Nucleus accumbens (tissue), 56 donors: ENCODE results near the gene PRICKLE1.

ENCODE experiments used
- DNase-seq, 56 donors: peaks; one replicate each; lab custom pipeline; 2025; lab: John Stamatoyannopoulos, UW

The PRICKLE1 gene

GRCh38 chr12:42502682-42503081 is 86.9 kb downstream of the PRICKLE1 start:
- no peak for DNase-seq

- no peak for DNase-seq
Measured at GRCh38 chr12:42498549-42499247, 90.8 kb downstream of the PRICKLE1 start.

GRCh38 chr12:42496886-42497285 is 92.7 kb downstream of the PRICKLE1 start:
- DNase-seq: no peak

GRCh38 chr12:42495244-42495643 is 94.3 kb downstream of the PRICKLE1 start:
- no peak for DNase-seq

GRCh38 chr12:42492267-42492666 is 97.3 kb downstream of the PRICKLE1 start:
- DNase-seq: no peak

- no peak for DNase-seq
Measured at GRCh38 chr12:42490261-42490842, 99.2 kb downstream of the PRICKLE1 start.

- DNase-seq: no peak
Measured at GRCh38 chr12:42486407-42486806, 103.1 kb downstream of the PRICKLE1 start.

- no peak for DNase-seq
Measured at GRCh38 chr12:42485823-42486222, 103.7 kb downstream of the PRICKLE1 start.

- no peak for DNase-seq
Measured at GRCh38 chr12:42484996-42485395, 104.5 kb downstream of the PRICKLE1 start.

- DNase-seq: peak in 12 of 56 donors; percentile 3 to 52 (median 22)
Measured at GRCh38 chr12:42483521-42483790, 106.1 kb downstream of the PRICKLE1 start.

- peak in 44 of 56 donors; percentile 1 to 74 (median 28) for DNase-seq
Measured at GRCh38 chr12:42482748-42483520, 106.6 kb downstream of the PRICKLE1 start.

GRCh38 chr12:42482041-42482747 is 107.4 kb downstream of the PRICKLE1 start:
- DNase-seq: no peak

- no peak for DNase-seq
Measured at GRCh38 chr12:42481368-42481767, 108.2 kb downstream of the PRICKLE1 start.

GRCh38 chr12:42477941-42478340 is 111.6 kb downstream of the PRICKLE1 start:
- DNase-seq: no peak

- no peak for DNase-seq
Measured at GRCh38 chr12:42475106-42475505, 114.4 kb downstream of the PRICKLE1 start.

GRCh38 chr12:42474391-42474790 is 115.2 kb downstream of the PRICKLE1 start:
- DNase-seq: no peak

GRCh38 chr12:42473561-42473960 is 116.0 kb downstream of the PRICKLE1 start:
- no peak for DNase-seq

GRCh38 chr12:42473130-42473529 is 116.4 kb downstream of the PRICKLE1 start:
- DNase-seq: no peak

GRCh38 chr12:42472376-42472775 is 117.2 kb downstream of the PRICKLE1 start:
- no peak for DNase-seq

GRCh38 chr12:42469355-42470175 is 120.0 kb downstream of the PRICKLE1 start:
- no peak for DNase-seq
